HCT116 (cell line): ENCODE data around the gene MYBPHL.

Experiments
- CTCF ChIP-seq, 3 experiments: fragments of 200-600 bp in 1 of 3; sonication (generic) in 1 of 3; IDR thresholded peaks in 2 of 3; conservative IDR thresholded peaks in 1 of 3; 2 replicates each; pipeline ENCODE4 v1.5.1; 2012 to 2017; ENCODE audit warnings: low read depth in 2 of 3, low read length in 2 of 3, antibody characterized with exemption in 1 of 3, borderline replicate concordance in 1 of 3, control low read depth in 1 of 3, mild to moderate bottlenecking in 1 of 3, mixed read lengths in 1 of 3, mixed run types in 1 of 3, moderate library complexity in 1 of 3; ENCODE audit not compliant: insufficient read depth in 1 of 3
- EZH2phosphoT487 ChIP-seq: fragments of 200-600 bp; IDR thresholded peaks from 2 replicates; pipeline ENCODE4 v1.6.1; 2018; ENCODE audit warnings: antibody characterized with exemption, borderline replicate concordance
- ZNF274 ChIP-seq: fragments of 200-500 bp; sonication (Bioruptor generic); IDR thresholded peaks from 2 replicates; pipeline ENCODE4 v1.6.1; 2014; ENCODE audit warnings: mild to moderate bottlenecking, low read depth, low read length, inconsistent platforms

- TF ChIP-seq ZNF274 = no peak
- TF ChIP-seq CTCF (IDR thresholded peaks at IDR 0.05 in 2 of 3, conservative IDR thresholded peaks at IDR 0.05 in 1 of 3; ENCODE audit: borderline replicate concordance in 1 of 3, insufficient read depth in 1 of 3, low read depth in 2 of 3, low read length in 2 of 3) = no peak
- TF ChIP-seq EZH2phosphoT487 = no peak
These were observed 49.7 kb upstream of the MYBPHL start for GRCh38 chr1:109356505-109356904.
